Right renal pelvis (tissue), 4 donors: ENCODE data around the gene TMEM248. TPM values are rescaled to one million over a fixed set of nuclear protein-coding genes. Genes with fewer than 3 reads are reported as not detected.
"Not testable (repeated sequence)": the region's sequence is repeated elsewhere in the genome, so short reads cannot be mapped to it uniquely, and the experiment has no call there.

Experiments
- DNase-seq, 4 donors: peaks; one replicate each; pipeline ENCODE4 v3.0.0-alpha.2; 2013; ENCODE audit warnings: low read depth in 4 of 4, low spot score in 3 of 4, missing footprints in 1 of 4
- polyA plus RNA-seq, 4 donors: library from polyadenylated mRNA; unstranded; fragments of 120-200 nt; gene quantifications; one replicate each; pipeline ENCODE4 v1.2.1, GENCODE V29; 2013; ENCODE audit not compliant: insufficient read length in 4 of 4

The TMEM248 gene
- polyA plus RNA-seq, 4 donors: 72.5 to 87.4 (median 83.2) TPM

DNA sequence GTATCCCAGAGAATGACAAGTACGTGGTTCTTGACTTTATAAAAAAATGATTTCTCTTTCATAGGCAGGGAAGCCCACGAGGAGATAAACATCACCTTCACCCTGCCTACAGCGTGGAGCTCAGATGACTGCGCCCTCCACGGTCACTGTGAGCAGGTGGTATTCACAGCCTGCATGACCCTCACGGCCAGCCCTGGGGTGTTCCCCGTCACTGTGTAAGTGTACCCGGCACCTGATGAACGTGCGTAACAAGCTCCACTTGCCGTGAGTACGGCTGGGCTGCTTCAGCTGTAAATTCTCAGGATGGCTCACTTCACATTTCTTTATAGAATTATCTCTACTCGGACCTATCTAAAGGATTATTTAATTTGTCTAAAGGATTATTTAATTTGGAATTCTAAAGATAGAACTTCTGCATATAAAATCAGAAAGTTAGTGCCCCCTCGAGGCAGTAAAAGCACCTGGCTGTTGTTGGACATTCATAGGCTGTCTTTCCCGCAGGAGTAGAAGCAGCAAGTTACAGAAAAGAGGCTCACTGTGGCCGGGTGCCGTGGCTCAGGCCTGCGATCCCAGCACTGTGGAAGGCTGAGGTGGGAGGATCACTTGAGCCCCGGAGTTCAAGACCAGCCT, 27.6 kb downstream of the TMEM248 start:
- DNase-seq: no peak

DNA sequence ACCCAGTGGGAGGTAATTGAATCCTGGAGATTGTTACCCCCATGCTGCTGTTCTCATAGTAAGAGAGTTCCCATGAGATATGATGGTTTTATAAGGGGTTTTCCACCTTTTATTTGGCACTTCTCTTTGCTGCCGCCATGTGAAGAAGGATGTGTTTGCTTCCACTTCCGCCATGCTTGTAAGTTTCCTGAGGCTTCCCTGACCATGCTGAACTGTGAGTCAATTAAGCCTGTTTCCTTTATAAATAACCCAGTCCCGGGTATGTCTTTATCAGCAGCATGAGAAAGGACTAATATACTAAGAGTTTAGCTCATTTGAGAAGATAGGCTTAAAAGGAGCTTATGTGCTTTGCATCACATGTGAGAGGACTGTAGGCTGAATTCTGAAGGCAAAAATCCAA, 29.3 kb downstream of the TMEM248 start:
- DNase-seq: no peak

DNA sequence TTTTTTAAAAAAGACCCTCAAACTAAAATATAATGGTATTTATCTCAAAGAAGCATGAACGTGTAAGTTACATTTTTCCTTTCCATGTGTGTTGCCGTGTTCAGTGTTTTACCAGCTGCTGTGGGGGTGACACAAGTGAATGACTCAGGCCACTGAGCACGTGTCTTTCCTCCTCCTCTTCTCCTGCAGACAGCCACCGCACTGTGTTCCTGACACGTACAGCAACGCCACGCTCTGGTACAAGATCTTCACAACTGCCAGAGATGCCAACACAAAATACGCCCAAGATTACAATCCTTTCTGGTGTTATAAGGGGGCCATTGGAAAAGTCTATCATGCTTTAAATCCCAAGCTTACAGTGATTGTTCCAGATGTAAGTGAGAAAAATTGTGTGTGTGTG, 29.7 kb downstream of the TMEM248 start:
- no peak for DNase-seq

DNA sequence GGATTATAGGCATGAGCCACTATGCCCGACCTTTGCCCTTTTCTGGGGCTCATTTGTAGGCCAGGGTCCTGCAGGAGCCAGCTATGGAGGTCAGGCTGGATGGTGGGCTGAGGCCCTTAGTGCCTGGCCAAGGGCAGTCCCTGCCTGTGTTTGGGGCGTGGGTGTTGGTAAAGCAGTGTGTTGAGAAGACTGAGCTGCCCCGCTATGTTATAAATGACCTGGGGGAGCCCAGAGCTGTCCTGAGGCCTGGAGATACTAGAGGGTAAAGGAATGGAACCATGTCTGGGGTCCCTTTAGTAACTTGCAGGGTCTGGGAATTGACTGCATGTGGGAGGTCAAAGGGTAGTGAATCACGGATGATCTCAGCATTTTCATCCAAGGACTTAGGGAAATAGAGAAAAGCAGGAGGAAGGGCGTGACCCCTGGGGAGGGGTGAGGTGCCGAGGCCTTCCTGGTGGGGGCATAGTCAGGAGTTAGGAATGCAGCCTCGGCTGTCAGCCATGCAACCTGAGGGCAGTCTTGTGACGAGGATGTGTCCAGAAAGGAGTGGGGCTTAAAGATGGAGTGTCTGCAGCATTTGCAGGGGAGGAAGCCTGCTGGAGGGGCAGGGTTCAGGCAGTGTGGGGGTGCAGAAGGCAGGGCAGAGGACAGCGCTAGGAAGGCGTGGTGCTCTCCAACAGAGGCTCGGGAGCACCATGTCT, 31.5 kb downstream of the TMEM248 start:
- DNase-seq: no peak

DNA sequence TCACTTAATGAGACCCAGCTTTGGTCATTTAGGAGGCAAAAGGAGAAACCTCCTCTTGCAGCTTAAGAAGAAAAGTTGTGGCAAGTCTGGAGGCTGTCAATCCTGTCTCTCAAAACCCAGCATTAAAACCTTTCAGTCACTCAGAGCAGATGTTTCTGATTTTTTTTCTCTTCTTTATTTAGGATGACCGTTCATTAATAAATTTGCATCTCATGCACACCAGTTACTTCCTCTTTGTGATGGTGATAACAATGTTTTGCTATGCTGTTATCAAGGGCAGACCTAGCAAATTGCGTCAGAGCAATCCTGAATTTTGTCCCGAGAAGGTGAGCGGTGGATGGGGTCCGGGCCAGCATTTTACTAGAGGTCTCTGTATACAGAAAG, 32.0 kb downstream of the TMEM248 start:
- DNase-seq: no peak

DNA sequence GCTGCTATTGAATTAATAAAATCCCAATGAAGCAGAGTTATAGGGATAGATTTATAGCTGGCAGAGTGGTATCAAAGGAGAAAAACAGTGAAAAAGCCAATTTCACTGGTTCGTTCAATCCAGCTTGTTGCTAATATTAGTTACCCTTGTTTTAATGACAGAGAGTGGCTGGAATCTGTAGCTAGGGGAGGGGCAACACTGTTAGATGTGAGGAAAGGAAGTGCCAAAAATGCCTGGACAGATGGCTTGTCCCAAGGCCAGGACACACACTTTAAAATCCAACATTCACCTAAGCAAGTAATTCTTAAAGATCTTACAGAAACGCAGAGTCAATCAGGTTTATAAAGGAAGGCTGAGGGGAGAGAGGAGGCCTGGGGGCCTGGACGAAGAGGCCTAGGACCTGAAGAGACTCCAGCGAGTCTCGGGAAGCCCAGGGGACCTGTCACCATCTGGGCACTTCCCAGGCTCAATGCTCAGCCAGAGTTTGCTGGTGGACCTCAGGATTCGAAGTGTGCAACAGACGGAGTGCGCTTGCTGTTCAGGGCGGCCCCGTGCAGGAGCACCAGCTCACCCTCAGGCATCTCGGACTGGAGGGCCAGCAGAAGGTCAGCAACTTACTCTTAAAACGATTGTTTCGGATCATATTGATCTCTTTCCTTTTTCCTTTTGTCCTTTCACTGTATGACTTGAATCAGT, 36.7 kb downstream of the TMEM248 start:
- DNase-seq: no peak

DNA sequence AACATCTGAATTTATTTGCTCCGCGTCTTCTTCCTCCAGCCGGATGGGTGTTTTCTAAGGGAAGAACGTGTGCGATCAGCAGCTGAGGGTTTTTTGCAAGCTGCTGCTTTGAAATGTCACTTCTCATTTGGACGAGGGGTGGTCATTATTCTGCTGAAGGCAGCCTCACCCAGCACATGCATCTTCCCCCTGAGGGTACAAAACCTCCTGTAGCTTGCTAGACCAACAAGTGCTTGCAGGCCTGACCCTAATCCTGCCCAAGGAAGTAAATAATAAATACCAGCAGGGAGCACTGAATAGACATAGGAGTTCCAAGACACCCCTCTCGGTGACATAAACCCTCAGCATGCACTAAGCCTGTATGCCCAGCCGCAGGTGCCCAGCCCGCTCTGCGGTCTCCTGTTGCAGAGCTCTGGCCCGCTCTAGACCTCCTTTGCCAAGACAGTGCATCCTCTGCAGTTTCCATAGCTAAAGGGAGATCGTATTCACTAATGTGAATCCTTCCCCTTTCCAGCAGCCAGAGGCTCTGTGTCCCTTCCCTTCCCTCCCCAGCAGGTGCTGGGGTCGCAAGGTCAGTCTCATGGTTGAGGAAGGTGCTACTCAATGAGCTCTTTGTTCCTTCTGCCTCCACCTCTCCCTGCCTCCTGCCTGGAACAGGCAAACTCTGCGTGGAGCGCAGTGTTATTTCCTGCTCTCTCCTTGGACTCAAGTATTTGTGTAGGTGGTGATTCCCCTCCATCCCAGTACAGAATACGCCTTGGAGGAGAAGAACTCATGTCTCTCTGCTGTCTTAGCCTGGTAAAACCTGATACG, 37.7 kb downstream of the TMEM248 start:
- DNase-seq: no peak

DNA sequence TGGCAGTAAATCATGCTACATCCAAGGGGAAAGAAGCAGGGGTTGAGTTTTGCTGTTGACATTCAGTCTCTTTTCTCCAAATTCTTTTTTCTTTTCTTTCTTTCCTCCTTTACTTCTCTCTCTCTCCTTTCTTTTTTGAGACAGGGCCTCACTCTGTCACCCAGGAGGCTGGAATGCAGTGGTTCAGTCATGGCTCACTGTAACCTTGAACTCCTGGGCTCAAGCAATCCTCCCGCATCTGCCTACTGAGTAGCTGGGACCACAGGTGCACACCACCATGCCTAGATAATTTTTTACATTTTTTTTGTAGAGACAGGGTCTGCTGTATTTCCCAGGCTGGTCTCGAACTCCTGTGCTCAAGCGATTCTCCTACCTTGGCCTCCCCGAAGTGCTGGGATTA, 39.2 kb downstream of the TMEM248 start:
- DNase-seq: no peak

DNA sequence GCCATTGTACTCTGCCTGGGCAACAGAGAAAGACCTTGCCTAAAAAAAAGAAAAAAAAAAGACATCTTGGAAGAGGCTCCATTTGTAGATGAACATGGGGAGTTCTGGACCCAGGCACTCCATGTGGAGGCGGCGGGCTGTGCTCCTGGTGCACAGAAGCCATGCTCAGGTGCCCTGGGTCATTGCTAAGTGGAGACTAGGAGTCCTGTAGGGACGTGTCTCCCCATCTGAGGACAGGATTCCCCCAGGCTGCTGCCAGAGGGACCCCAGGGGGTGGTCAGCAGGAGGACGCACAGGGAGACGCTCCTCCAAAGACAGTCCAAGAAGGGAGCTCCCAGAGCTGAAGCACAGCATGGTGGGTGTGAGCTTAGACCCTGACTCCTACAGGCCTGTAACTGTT, 40.1 kb downstream of the TMEM248 start:
- DNase-seq: no peak

DNA sequence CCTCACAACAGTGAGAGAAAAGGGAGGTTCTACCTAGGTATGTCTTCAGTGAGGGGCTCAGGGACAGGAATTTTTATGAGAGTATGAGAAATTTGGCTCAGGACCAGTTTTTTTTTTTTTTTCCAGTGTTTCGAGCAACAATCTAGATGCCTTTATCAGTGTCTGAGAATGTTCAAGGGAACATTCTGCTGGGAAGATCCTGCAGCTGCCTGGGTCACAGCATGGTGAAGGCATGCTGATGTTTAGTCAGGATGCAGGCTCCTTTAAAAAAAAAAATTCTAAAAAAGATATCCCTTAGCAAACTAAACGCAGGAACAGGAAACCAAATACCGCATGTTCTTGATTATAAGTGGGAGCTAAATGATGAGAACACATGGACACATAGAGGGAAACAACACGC, 43.4 kb downstream of the TMEM248 start:
- DNase-seq: no peak

DNA sequence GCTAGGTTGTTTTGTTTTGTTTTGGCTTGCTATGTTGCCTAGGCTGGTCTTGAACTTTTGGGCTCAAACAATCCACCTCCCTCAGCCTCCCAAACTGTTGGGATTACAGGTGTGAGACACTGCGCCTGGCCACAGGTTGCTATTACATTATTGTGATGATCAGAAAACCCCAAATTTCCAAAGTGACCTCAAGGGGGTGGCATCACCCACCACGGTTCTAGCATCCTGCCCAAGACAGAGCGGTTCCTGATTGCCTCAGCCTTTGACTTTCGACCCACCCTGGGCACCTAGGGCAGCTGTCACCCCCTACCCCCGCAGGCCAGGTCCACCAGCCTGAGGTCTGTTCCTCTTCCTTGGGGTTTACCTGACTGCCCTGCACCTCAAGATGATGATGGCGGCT, 46.0 kb downstream of the TMEM248 start:
- DNase-seq: no peak

DNA sequence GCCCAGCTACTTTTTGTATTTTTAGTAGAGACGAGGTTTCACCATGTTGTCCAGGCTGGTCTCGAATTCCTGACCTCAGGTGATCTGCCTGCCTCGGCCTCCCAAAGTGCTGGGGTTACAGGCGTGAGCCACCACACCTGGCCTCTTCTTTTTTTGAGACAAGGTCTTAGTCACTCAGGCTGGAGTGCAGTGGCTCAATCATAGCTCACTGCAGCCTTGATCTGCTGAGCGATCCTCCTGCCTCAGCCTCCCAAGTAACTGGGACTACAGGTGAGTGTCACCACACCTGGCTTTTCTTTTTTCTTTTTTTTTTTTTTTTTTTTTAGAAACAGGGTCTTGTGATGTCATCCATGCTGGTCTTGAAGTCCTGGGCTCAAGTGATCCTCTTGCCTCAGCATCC, 48.0 kb downstream of the TMEM248 start:
- not testable (repeated sequence) for DNase-seq

DNA sequence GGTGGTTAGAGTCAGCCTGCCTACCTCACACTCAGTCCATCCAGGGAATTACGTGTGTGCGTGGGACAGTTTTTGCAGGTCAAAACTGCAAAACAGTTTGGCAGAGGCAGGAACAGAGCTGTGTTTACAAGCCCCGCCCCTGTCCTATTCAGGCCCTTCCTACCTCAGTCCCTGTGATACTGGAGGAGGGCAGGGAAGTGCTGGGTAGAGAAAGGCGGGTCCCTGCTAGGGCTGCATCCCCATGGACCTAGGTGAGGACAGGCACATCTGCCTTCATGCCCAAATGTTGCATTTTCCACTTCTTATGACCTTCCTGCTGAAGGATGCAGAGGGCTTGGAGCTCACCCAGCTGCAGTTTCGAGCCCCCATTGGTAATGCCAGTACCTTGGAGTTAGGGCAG, 49.3 kb downstream of the TMEM248 start:
- no peak for DNase-seq

DNA sequence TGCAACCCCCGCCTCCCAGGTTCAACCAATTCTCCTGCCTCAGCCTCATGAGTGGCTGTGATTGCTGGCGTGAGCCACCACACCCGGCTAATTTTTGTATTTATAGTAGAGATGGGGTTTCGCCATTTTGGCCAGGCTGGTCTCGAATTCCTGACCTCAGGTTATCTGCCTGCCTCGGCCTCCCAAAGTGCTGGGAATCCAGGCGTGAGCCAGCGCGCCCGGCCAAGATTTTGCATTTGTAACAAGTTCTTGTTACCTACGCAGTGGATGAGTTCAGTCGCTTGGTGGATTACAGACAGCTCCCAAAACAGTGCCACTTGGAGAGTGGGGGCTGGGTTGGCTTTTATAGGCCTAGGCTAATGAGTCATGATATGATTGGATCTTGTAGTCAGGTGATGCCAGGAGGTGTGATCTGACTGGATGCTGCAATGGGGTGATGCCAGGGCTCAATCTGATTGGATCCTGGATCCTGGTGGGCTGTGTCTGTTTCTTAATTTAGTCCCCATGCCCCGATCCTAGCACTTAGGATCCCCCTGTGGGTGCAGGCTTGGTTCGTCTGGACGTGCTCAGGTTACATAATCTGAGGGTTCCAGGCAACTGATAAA, 54.1 kb downstream of the TMEM248 start:
- no peak for DNase-seq

DNA sequence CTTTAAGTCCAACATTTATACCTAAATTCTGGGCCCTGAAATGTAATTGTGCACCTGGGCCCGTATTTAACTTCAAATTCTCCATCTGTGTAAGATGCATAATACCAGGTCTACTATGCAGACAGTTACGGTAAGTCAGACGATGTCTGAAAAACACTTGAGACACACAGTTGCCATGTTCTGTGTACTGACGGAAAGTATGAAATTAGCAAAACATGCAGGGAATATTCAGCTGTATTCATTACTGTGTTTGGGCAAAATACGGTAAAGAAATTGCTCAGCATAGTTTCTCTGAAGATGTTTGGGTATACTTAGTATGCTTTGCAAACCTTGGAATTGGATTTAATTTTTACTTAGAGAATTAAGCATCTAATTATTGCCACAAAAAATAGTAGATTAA, 57.3 kb downstream of the TMEM248 start:
- not testable (repeated sequence) for DNase-seq

DNA sequence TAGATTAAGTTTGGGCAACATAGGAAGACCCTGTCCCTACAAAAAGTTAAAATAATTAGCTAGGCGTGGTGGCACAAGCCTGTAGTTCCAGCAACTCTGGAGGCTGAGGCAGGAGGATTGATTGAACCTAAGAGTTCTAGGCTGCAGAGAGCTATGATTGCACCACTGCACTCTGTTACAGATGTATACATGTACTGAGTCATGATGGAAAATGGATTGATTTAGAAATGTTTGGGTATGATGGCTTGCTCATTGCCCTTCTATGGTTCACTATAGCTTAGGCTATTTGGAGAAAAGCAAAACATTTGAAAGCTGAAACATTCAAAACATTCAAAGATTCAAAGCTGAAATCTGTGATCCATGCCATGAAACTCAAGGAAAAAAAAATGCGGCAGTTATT, 58.0 kb downstream of the TMEM248 start:
- not testable (repeated sequence) for DNase-seq

DNA sequence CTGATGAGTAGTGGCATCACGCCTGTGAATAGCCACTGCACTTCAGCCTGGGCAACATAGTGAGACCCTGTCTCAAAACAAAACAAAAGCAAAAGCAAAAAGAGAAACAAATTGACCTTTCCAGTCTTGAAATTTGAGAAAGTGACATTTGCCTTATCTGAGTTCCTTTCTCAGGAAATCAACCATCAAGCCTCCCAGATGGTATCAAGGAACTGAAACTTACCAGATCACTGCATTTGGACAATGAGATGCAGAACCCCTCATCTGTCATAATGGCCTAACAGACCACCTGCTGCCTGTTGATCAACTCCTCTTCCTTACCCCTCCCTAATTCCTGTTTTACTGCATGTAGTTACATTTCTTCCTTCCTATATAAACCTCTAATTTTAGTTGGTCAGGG, 59.3 kb downstream of the TMEM248 start:
- DNase-seq: not testable (repeated sequence)

DNA sequence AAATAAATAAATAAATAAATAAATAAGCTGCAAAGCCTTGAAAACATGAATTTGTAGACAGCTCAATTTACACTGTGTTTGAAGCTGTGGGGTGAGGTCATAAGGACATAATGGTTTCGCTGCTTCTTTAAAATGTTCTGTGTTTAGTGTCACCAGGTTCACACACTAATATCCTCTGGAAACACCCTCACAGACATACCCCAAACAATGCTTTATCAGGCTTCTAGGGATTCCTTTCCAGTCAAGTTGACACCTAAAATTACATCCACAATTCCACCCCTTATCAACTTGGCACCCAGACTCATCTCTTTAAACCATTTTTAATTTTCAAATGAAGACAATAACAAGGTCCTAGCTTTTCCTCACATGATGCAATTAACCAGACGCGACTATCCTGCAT, 68.5 kb downstream of the TMEM248 start:
- not testable (repeated sequence) for DNase-seq

DNA sequence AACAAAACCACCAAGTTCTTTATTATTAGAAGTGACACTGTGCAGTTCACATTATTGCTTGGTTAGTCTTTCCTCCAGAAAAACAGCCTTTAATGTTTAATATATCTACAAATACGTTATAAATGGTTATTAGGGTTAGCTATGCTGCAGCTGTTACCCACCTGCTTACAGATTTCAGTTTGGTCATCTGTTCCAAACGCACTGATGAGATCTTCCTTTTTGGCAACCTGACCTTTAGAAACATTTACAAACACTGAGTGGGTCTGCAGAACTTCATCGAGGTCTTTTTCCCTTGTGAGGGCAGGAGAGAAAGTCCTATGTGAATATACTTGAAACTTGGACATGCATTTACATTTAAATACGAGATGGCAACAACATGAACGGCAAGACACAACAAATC, 73.0 kb downstream of the TMEM248 start:
- not testable (repeated sequence) for DNase-seq

DNA sequence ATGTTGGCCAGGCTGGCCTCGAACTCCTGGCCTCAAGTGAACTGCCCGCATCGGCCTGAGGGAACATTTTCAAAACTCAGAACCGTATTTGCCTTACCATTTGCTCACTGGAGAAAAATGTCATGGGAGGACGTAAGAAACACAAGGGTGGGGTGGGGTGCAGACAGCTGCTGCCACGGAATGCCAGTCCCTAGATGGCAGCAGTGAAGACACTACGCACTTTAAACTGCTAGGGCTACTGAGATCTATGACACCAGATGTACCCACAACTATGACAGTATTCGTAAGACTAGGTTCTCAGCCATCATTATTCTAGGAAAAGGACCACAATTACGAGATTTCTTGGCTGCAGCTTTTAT, 73.6 kb downstream of the TMEM248 start:
- peak; percentile 12 to 29 (median 19) for DNase-seq
